Measurements from ENCODE around the gene CXCL10. TPM values are rescaled to one million over a fixed set of nuclear protein-coding genes. Genes with fewer than 3 reads are reported as not detected.

The CXCL10 gene
- total and polyA plus RNA-seq, 4 donors, result 0.84 to 9.4 (median 1.2) TPM

- Histone ChIP-seq H3K27ac (ENCODE audit: low read depth in 1 of 2, low read length in 2 of 2) (no peak overlapping the region), H3K4me3 (ENCODE audit: low read depth in 1 of 3, low read length in 3 of 3) (no peak overlapping the region), H3K4me1 (ENCODE audit: control insufficient read depth in 4 of 4, insufficient read depth in 4 of 4, low read length in 3 of 4) (peaks cover 0 to 18% (median 6%) of the 10 kb centered on the region in 4 donors), H3K9ac (ENCODE audit: low read depth in 1 of 2, low read length in 2 of 2) (no peak overlapping the region), H3K36me3 (ENCODE audit: control insufficient read depth in 4 of 4, insufficient read depth in 3 of 4, low read depth in 1 of 4, low read length in 3 of 4) (no peaks in the 10 kb centered on the region), H3K27me3 (ENCODE audit: control insufficient read depth in 4 of 4, insufficient read depth in 4 of 4, low read length in 3 of 4) (no peaks in the 10 kb centered on the region), H3K9me3 (ENCODE audit: control insufficient read depth in 4 of 4, low read length in 3 of 4) (no peaks in the 10 kb centered on the region)
- TF ChIP-seq MAX (IDR thresholded peaks at IDR 0.05), result no peak
- no peak for TF ChIP-seq HNF4G (IDR thresholded peaks at IDR 0.05)
- no peak for TF ChIP-seq RAD21 (IDR thresholded peaks at IDR 0.05)
- no peak for TF ChIP-seq FOXA1 (IDR thresholded peaks at IDR 0.05)
- no peak for TF ChIP-seq YY1 (IDR thresholded peaks at IDR 0.05)
- no peak for TF ChIP-seq NR2F2 (IDR thresholded peaks at IDR 0.05)
- TF ChIP-seq JUND (IDR thresholded peaks at IDR 0.05), result no peak
- no peak for DNase-seq (ENCODE audit: low spot score)
- 86% methylated on average over 1 of the region's 1 CpG for WGBS
Measured at GRCh38 chr4:76061421-76061820, 38.1 kb upstream of the CXCL10 start.

- no peaks in the 10 kb centered on the region for H3K36me3 ChIP-seq (ENCODE audit: control insufficient read depth in 4 of 4, insufficient read depth in 3 of 4, low read depth in 1 of 4, low read length in 3 of 4)
- no peaks in the 10 kb centered on the region for H3K27me3 ChIP-seq (ENCODE audit: control insufficient read depth in 4 of 4, insufficient read depth in 4 of 4, low read length in 3 of 4)
- no peak for DNase-seq (ENCODE audit: low spot score)
- no peak for TF ChIP-seq FOXA2 (IDR thresholded peaks at IDR 0.05)
- TF ChIP-seq RXRA (IDR thresholded peaks at IDR 0.05), result no peak
- no peak for TF ChIP-seq ZBTB33 (IDR thresholded peaks at IDR 0.05)
- no peak for TF ChIP-seq JUND (IDR thresholded peaks at IDR 0.05)
- TF ChIP-seq FOXA1 (IDR thresholded peaks at IDR 0.05), result no peak
- TF ChIP-seq CTCF (IDR thresholded peaks at IDR 0.05; ENCODE audit: low read depth, low read length, missing input control), result no peak
- TF ChIP-seq TAF1 (conservative IDR thresholded peaks at IDR 0.05), result no peak
- TF ChIP-seq SP1 (IDR thresholded peaks at IDR 0.05), result no peak
- no peak for TF ChIP-seq EGR1 (IDR thresholded peaks at IDR 0.05; ENCODE audit: low read depth in 2 of 2)
- TF ChIP-seq ATF3 (IDR thresholded peaks at IDR 0.05), result no peak
- H3K9ac ChIP-seq (ENCODE audit: low read depth in 1 of 2, low read length in 2 of 2), result no peak overlapping the region
- no peaks in the 10 kb centered on the region for H3K9me3 ChIP-seq (ENCODE audit: control insufficient read depth in 4 of 4, low read length in 3 of 4)
- no peak overlapping the region for H3K27ac ChIP-seq (ENCODE audit: low read depth in 1 of 2, low read length in 2 of 2)
- H3K4me3 ChIP-seq (ENCODE audit: low read depth in 1 of 3, low read length in 3 of 3), result no peak overlapping the region
- peaks cover 0 to 18% (median 6%) of the 10 kb centered on the region in 4 donors for H3K4me1 ChIP-seq (ENCODE audit: control insufficient read depth in 4 of 4, insufficient read depth in 4 of 4, low read length in 3 of 4)
Measured at GRCh38 chr4:76060506-76060905, 37.2 kb upstream of the CXCL10 start.

- WGBS, result 90% methylated on average over 1 of the region's 1 CpG
- DNase-seq (ENCODE audit: low spot score), result no peak
- Histone ChIP-seq H3K27ac (ENCODE audit: low read depth in 1 of 2, low read length in 2 of 2) (no peak overlapping the region), H3K9ac (ENCODE audit: low read depth in 1 of 2, low read length in 2 of 2) (no peak overlapping the region), H3K9me3 (ENCODE audit: control insufficient read depth in 4 of 4, low read length in 3 of 4) (no peaks in the 10 kb centered on the region), H3K4me3 (ENCODE audit: low read depth in 1 of 3, low read length in 3 of 3) (no peak overlapping the region), H3K4me1 (ENCODE audit: control insufficient read depth in 4 of 4, insufficient read depth in 4 of 4, low read length in 3 of 4) (peaks cover 0 to 18% (median 6%) of the 10 kb centered on the region in 4 donors), H3K27me3 (ENCODE audit: control insufficient read depth in 4 of 4, insufficient read depth in 4 of 4, low read length in 3 of 4) (no peaks in the 10 kb centered on the region), H3K36me3 (ENCODE audit: control insufficient read depth in 4 of 4, insufficient read depth in 3 of 4, low read depth in 1 of 4, low read length in 3 of 4) (no peaks in the 10 kb centered on the region)
- TF ChIP-seq FOXA1 (IDR thresholded peaks at IDR 0.05), result no peak
- no peak for TF ChIP-seq YY1 (IDR thresholded peaks at IDR 0.05)
- no peak for TF ChIP-seq GABPA (IDR thresholded peaks at IDR 0.05 in 1 of 2, conservative IDR thresholded peaks at IDR 0.05 in 1 of 2)
- TF ChIP-seq RAD21 (IDR thresholded peaks at IDR 0.05), result no peak
Measured at GRCh38 chr4:76059750-76060149, 36.5 kb upstream of the CXCL10 start.

Measured in liver (tissue), 9 donors.